Trophoblast cell (in vitro differentiated cells and primary cell): Measurements from ENCODE around the gene SIRPG.

Experiments used
- DNase-seq, 2 donors: peaks; one replicate each; pipeline ENCODE4 v3.0.0-alpha.2; 2016
- H2AFZ ChIP-seq: 2 replicates; pipeline ENCODE4 v1.6.1; 2013; ENCODE audit warnings: low read length, moderate library complexity, mild to moderate bottlenecking; ENCODE audit not compliant: insufficient read depth, poor library complexity
- H2AK5ac ChIP-seq: 2 replicates; pipeline ENCODE4 v1.6.1; 2013; ENCODE audit warnings: mild to moderate bottlenecking, low read length
- H2BK120ac ChIP-seq: 2 replicates; pipeline ENCODE4 v1.6.1; 2013; ENCODE audit warnings: low read length, mild to moderate bottlenecking, moderate library complexity; ENCODE audit not compliant: insufficient read depth, poor library complexity
- H2BK12ac ChIP-seq: 2 replicates; pipeline ENCODE4 v1.6.1; 2013; ENCODE audit warnings: mild to moderate bottlenecking, low read length, moderate library complexity
- H2BK5ac ChIP-seq: 2 replicates; pipeline ENCODE4 v1.6.1; 2013; ENCODE audit warnings: low read length, low read depth, moderate library complexity, mild to moderate bottlenecking; ENCODE audit not compliant: poor library complexity
- H3K14ac ChIP-seq: 2 replicates; pipeline ENCODE4 v1.6.1; 2013; ENCODE audit warnings: mild to moderate bottlenecking, low read length
- H3K18ac ChIP-seq: 2 replicates; pipeline ENCODE4 v1.6.1; 2013; ENCODE audit warnings: mild to moderate bottlenecking, low read length
- H3K23ac ChIP-seq: 2 replicates; pipeline ENCODE4 v1.6.1; 2013; ENCODE audit warnings: low read length
- H3K27ac ChIP-seq: 2 replicates; pipeline ENCODE4 v1.5.1; 2013; ENCODE audit warnings: low read depth, mild to moderate bottlenecking, inconsistent platforms, low read length, moderate library complexity
- H3K27me3 ChIP-seq: 2 replicates; pipeline ENCODE4 v1.6.1; 2013; ENCODE audit warnings: inconsistent platforms, mild to moderate bottlenecking, low read length, moderate library complexity; ENCODE audit not compliant: insufficient read depth
- H3K36me3 ChIP-seq, 2 experiments: 1 replicate in 1 of 2; 2 replicates in 1 of 2; pipeline ENCODE4 v1.6.1; 2013; ENCODE audit warnings: low read length in 2 of 2, mild to moderate bottlenecking in 2 of 2, moderate library complexity in 1 of 2; ENCODE audit not compliant: insufficient read depth in 2 of 2, control insufficient read depth in 1 of 2
- H3K4ac ChIP-seq: 2 replicates; pipeline ENCODE4 v1.6.1; 2013; ENCODE audit warnings: low read depth, mild to moderate bottlenecking, low read length, moderate library complexity
- H3K4me1 ChIP-seq, 2 experiments: 1 replicate in 1 of 2; 2 replicates in 1 of 2; pipeline ENCODE4 v1.6.1; 2013; ENCODE audit warnings: low read length in 2 of 2, mild to moderate bottlenecking in 2 of 2, moderate library complexity in 1 of 2; ENCODE audit not compliant: insufficient read depth in 2 of 2, control insufficient read depth in 1 of 2
- H3K4me2 ChIP-seq: 2 replicates; pipeline ENCODE4 v1.6.1; 2013; ENCODE audit warnings: inconsistent platforms, mild to moderate bottlenecking, low read length, moderate library complexity
- H3K4me3 ChIP-seq: 2 replicates; pipeline ENCODE4 v1.5.1; 2013; ENCODE audit warnings: mild to moderate bottlenecking, low read depth, low read length, inconsistent platforms
- H3K79me1 ChIP-seq: one replicate; pipeline ENCODE4 v1.6.1; 2013; ENCODE audit warnings: low read length
- H3K79me2 ChIP-seq: 2 replicates; pipeline ENCODE4 v1.6.1; 2013; ENCODE audit warnings: low read length, mild to moderate bottlenecking; ENCODE audit not compliant: control insufficient read depth, insufficient read depth, poor library complexity
- H3K9ac ChIP-seq: 2 replicates; pipeline ENCODE4 v1.6.1; 2013; ENCODE audit warnings: mild to moderate bottlenecking, low read length
- H3K9me3 ChIP-seq: 2 replicates; pipeline ENCODE4 v1.6.1; 2013; ENCODE audit warnings: low read depth, mild to moderate bottlenecking, control low read depth, inconsistent platforms, low read length; ENCODE audit not compliant: insufficient read depth
- H4K12ac ChIP-seq: 2 replicates; pipeline ENCODE4 v1.6.1; 2013; ENCODE audit warnings: low read depth, mild to moderate bottlenecking, low read length, moderate library complexity
- H4K8ac ChIP-seq: 2 replicates; pipeline ENCODE4 v1.6.1; 2013; ENCODE audit warnings: low read depth, mild to moderate bottlenecking, low read length, moderate library complexity
- H4K91ac ChIP-seq: one replicate; pipeline ENCODE4 v1.6.1; 2013; ENCODE audit warnings: low read depth, mild to moderate bottlenecking, low read length, moderate library complexity
- WGBS: extraction: QIAGEN DNeasy Blood & Tissue Kit; methylation state at CpG from one replicate; pipeline ENCODE4 v1.1.7; 2013; ENCODE audit warnings: missing lambda C conversion rate; ENCODE audit not compliant: insufficient read length, insufficient coverage; ENCODE audit errors: extremely low coverage; 5-methylcytosine and 5-hydroxymethylcytosine counted together

SIRPG gene

DNA sequence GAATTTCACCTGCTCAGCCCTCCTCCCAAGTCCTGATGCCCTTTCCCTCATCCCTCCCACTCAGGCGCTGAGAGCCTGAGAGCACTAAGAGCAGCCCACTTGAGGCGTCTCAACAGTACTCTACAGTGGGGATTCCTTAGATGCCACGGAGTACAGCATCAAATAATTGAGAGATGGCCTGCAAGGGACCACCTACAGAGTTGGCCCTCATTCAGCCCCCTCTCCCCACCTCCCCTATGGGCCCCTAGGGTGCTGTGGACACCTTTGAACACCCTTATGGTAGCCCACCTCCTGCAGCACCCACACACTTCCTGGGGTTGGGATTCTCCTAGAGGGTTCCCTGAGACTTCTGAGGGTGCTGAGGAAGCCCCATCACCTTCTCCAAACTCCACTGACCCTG lies 37.1 kb upstream of the SIRPG start:
- Histone ChIP-seq H3K79me2 (no peaks in the 10 kb centered on the region), H3K23ac (no peak overlapping the region), H3K4ac (no peak overlapping the region)

DNA sequence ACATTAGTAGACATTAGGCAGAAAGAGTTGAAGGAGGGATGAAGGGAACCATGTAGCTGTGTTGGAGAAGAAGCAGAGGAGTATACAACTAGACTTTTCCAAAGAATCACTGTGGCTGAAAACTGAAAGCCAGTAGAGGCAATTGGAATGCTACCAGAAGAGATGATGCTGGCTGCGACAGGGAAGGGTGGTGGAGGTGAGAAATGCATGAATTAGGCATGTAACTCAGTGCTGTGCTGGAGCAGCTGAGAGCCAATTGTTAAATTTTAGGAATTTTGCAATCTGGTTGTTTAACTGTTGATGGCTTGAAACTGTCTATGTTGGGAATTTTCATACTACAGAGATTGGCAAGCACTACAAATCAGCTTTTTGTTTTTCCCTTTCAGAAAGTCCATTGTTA lies 35.8 kb upstream of the SIRPG start:
- Histone ChIP-seq H2BK5ac (no peak overlapping the region), H4K8ac (no peak overlapping the region), H3K79me2 (no peaks in the 10 kb centered on the region), H3K9me3 (peaks cover 3% of the 10 kb centered on the region), H3K27ac (no peak overlapping the region), H3K18ac (no peak overlapping the region), H3K23ac (no peak overlapping the region), H3K27me3 (no peaks in the 10 kb centered on the region), H3K9ac (no peak overlapping the region), H2BK120ac (no peak overlapping the region), H2AK5ac (no peak overlapping the region), H3K36me3 (no peaks in the 10 kb centered on the region), H4K12ac (no peak overlapping the region), H2AFZ (no peak overlapping the region), H3K79me1 (no peaks in the 10 kb centered on the region), H3K4me1 (no peaks in the 10 kb centered on the region), H4K91ac (no peak overlapping the region), H3K4ac (no peak overlapping the region), H3K4me3 (no peak overlapping the region), H3K4me2 (no peak overlapping the region), H2BK12ac (no peak overlapping the region), H3K14ac (no peak overlapping the region)
- DNase-seq: no peak
- WGBS: no CpG with 5 or more reads among the region's 1 CpG

More for the DNA sequence above, 37.1 kb upstream of the SIRPG start:
- Histone ChIP-seq H3K4me2 (no peak overlapping the region), H3K4me1 (no peaks in the 10 kb centered on the region), H2AFZ (no peak overlapping the region), H3K79me1 (no peaks in the 10 kb centered on the region), H3K18ac (no peak overlapping the region), H4K12ac (no peak overlapping the region), H3K36me3 (no peaks in the 10 kb centered on the region), H3K27me3 (no peaks in the 10 kb centered on the region), H2BK120ac (no peak overlapping the region), H2AK5ac (no peak overlapping the region), H3K14ac (no peak overlapping the region), H4K8ac (no peak overlapping the region), H3K9ac (no peak overlapping the region), H4K91ac (no peak overlapping the region), H2BK5ac (no peak overlapping the region), H3K9me3 (peaks cover 3% of the 10 kb centered on the region), H3K4me3 (peak overlapping the region; percentile 40), H2BK12ac (no peak overlapping the region), H3K27ac (no peak overlapping the region)
- DNase-seq: no peak
- no CpG with 5 or more reads among the region's 3 CpGs for WGBS

DNA sequence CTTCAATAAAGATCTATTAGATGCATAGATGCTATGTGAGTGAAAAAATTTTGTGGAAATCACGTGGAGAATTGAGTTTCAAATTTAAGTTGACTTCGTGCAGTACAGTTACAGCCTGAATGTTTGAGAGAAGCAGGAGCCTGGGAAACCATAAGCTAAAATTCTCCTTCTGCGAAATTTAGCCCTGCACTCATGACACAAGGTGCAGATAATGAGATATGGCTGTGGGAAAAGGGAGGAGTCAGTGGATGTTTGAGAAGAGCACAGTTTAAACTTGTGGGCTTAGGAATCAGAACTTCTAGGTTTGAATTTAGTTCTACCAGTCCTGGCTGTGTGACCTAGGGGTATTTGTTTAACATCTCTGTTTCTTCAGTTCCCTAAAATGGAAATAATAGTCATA lies 32.1 kb upstream of the SIRPG start:
- Histone ChIP-seq H3K4ac (no peak overlapping the region), H2BK5ac (no peak overlapping the region), H4K91ac (no peak overlapping the region), H3K79me2 (no peaks in the 10 kb centered on the region), H3K18ac (no peak overlapping the region), H2AK5ac (no peak overlapping the region), H3K79me1 (no peaks in the 10 kb centered on the region), H3K4me1 (no peaks in the 10 kb centered on the region), H2BK12ac (no peak overlapping the region), H3K9ac (no peak overlapping the region), H2BK120ac (no peak overlapping the region), H3K9me3 (peaks cover 3% of the 10 kb centered on the region), H3K14ac (no peak overlapping the region), H2AFZ (no peak overlapping the region), H4K12ac (no peak overlapping the region), H3K36me3 (no peaks in the 10 kb centered on the region), H3K4me3 (no peak overlapping the region), H3K23ac (no peak overlapping the region), H3K4me2 (no peak overlapping the region), H4K8ac (no peak overlapping the region), H3K27me3 (no peaks in the 10 kb centered on the region), H3K27ac (no peak overlapping the region)
- DNase-seq: no peak
- WGBS: no CpG with 5 or more reads among the region's 3 CpGs

DNA sequence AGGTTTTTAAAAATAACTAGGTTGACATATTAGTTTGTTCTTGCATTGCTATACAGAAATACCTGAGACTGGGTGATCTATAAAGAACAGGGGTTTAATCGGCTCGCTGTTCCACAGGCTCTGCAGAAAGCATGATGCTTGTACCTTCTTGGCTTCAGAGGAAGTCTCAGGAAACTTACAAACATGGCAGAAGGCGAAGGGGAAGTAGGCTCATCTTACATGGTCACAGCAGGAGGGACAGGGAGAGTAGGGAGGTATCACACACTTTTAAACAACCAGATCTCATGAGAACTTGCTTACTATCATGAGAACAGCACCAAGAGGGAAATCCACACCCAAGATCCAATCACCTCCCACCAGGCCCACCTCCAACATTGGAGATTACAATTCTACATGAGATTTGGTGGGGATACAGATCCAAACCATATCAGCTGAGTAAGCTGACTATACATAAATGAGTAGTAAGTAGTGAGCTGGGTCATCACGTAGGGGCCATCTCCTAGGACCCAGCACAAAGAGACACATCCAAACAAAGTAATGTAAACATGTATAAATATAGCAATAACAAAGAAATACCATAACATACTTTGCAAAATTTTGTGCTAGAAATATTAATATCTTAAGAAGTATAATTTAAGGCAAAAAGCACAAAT lies 31.4 kb upstream of the SIRPG start:
- no peaks in the 10 kb centered on the region for H3K27me3 ChIP-seq
- no peak overlapping the region for H3K4ac ChIP-seq
- no peak overlapping the region for H4K91ac ChIP-seq
- no peaks in the 10 kb centered on the region for H3K79me1 ChIP-seq
- no peak overlapping the region for H4K12ac ChIP-seq
- H3K23ac ChIP-seq: no peak overlapping the region
- no peak overlapping the region for H2AFZ ChIP-seq
- no peak overlapping the region for H3K27ac ChIP-seq
- H3K4me1 ChIP-seq: no peaks in the 10 kb centered on the region
- no peaks in the 10 kb centered on the region for H3K36me3 ChIP-seq
- no CpG with 5 or more reads among the region's 4 CpGs for WGBS
- no peak overlapping the region for H3K14ac ChIP-seq
- H3K9ac ChIP-seq: no peak overlapping the region
- H3K79me2 ChIP-seq: no peaks in the 10 kb centered on the region
- DNase-seq: no peak
- no peak overlapping the region for H2BK12ac ChIP-seq
- H2AK5ac ChIP-seq: no peak overlapping the region
- H3K4me2 ChIP-seq: no peak overlapping the region
- no peak overlapping the region for H3K18ac ChIP-seq
- H2BK120ac ChIP-seq: no peak overlapping the region
- H3K4me3 ChIP-seq: no peak overlapping the region
- H4K8ac ChIP-seq: no peak overlapping the region
- H3K9me3 ChIP-seq: peaks cover 3% of the 10 kb centered on the region
- no peak overlapping the region for H2BK5ac ChIP-seq
